HEK293 (cell line): ENCODE measurements around the gene GPR21.

ENCODE experiments used
- CTCF ChIA-PET: fragments of 350-600 bp; formaldehyde crosslinking; extraction: SDS; loops from one replicate; lab custom pipeline; 2021; ENCODE audit warnings: antibody characterized with exemption; lab: Yijun Ruan, JAX
- POLR2A ChIA-PET: fragments of 300-600 bp; formaldehyde crosslinking; extraction: SDS; loops from one replicate; lab custom pipeline; 2020; ENCODE audit warnings: antibody characterized with exemption, inconsistent platforms; lab: Yijun Ruan, JAX
- H3K27ac ChIP-seq: fragments of 200-500 bp; sonication (Bioruptor generic); 2 replicates; pipeline ENCODE4 v1.5.1; 2014; ENCODE audit warnings: low read depth, low read length, control low read depth, inconsistent platforms; ENCODE audit errors: extremely low read depth
- H3K36me3 ChIP-seq, 2 experiments: fragments of 200-500 bp in 1 of 2; sonication (Bioruptor generic) in 1 of 2; 1 replicate in 1 of 2; 2 replicates in 1 of 2; pipeline ENCODE4 v1.5.1; 2014 to 2017; ENCODE audit warnings: inconsistent platforms in 2 of 2, low read length in 2 of 2; ENCODE audit not compliant: control insufficient read depth in 2 of 2, insufficient read depth in 1 of 2
- H3K4me1 ChIP-seq: fragments of 200-500 bp; sonication (Bioruptor generic); 2 replicates; pipeline ENCODE4 v1.5.1; 2014; ENCODE audit warnings: mild to moderate bottlenecking, low read length, inconsistent platforms; ENCODE audit not compliant: control insufficient read depth, insufficient read depth
- H3K4me3 ChIP-seq: 2 replicates; pipeline ENCODE4 v1.5.1; 2011; ENCODE audit warnings: low read depth, mild to moderate bottlenecking, control low read depth, low read length, moderate library complexity
- H3K9me3 ChIP-seq: fragments of 200-500 bp; sonication (Bioruptor generic); 2 replicates; pipeline ENCODE4 v1.5.1; 2014; ENCODE audit warnings: low read depth, low read length, inconsistent platforms; ENCODE audit not compliant: control insufficient read depth, insufficient read depth
- BCL11A ChIP-seq: fragments of 450-650 bp; formaldehyde crosslinking; IDR thresholded peaks from 2 replicates; pipeline ENCODE4 v1.5.1; 2016; ENCODE audit warnings: low read depth, missing biosample characterization, missing genetic modification characterization
- GLIS2 ChIP-seq: fragments of 450-650 bp; formaldehyde crosslinking; IDR thresholded peaks from 2 replicates; pipeline ENCODE4 v1.5.1; 2016; ENCODE audit warnings: missing biosample characterization, missing genetic modification characterization
- KLF1 ChIP-seq: fragments of 450-650 bp; formaldehyde crosslinking; IDR thresholded peaks from 2 replicates; pipeline ENCODE4 v1.5.1; 2016; ENCODE audit warnings: missing biosample characterization, missing genetic modification characterization
- ZFP37 ChIP-seq: fragments of 450-650 bp; formaldehyde crosslinking; IDR thresholded peaks from 2 replicates; pipeline ENCODE4 v1.5.1; 2016; ENCODE audit warnings: missing biosample characterization, missing genetic modification characterization
- ZNF132 ChIP-seq: fragments of 450-650 bp; formaldehyde crosslinking; IDR thresholded peaks from 2 replicates; pipeline ENCODE4 v1.5.1; 2017; ENCODE audit warnings: missing biosample characterization, missing genetic modification characterization, borderline replicate concordance
- ZNF169 ChIP-seq: fragments of 450-650 bp; formaldehyde crosslinking; IDR thresholded peaks from 2 replicates; pipeline ENCODE4 v1.5.1; 2016; ENCODE audit warnings: missing biosample characterization, missing genetic modification characterization
- ZNF2 ChIP-seq: fragments of 450-650 bp; formaldehyde crosslinking; IDR thresholded peaks from 2 replicates; pipeline ENCODE4 v1.5.1; 2016; ENCODE audit warnings: missing biosample characterization, missing genetic modification characterization
- ZNF311 ChIP-seq: fragments of 450-650 bp; formaldehyde crosslinking; IDR thresholded peaks from 2 replicates; pipeline ENCODE4 v1.5.1; 2017; ENCODE audit warnings: missing biosample characterization, missing genetic modification characterization, borderline replicate concordance
- ZNF37A ChIP-seq: fragments of 450-650 bp; IDR thresholded peaks from 2 replicates; pipeline ENCODE4 v1.5.1; 2018; ENCODE audit warnings: missing biosample characterization, missing genetic modification characterization
- ZNF433 ChIP-seq: fragments of 450-650 bp; formaldehyde crosslinking; IDR thresholded peaks from 2 replicates; pipeline ENCODE4 v1.5.1; 2016; ENCODE audit warnings: missing biosample characterization, missing genetic modification characterization, low read depth
- ZNF48 ChIP-seq: fragments of 450-650 bp; formaldehyde crosslinking; IDR thresholded peaks from 2 replicates; pipeline ENCODE4 v1.5.1; 2016; ENCODE audit warnings: missing biosample characterization, missing genetic modification characterization
- ZNF521 ChIP-seq: fragments of 450-650 bp; formaldehyde crosslinking; IDR thresholded peaks from 2 replicates; pipeline ENCODE4 v1.5.1; 2017; ENCODE audit warnings: missing biosample characterization, mild to moderate bottlenecking, missing genetic modification characterization
- ZNF555 ChIP-seq: fragments of 450-650 bp; formaldehyde crosslinking; conservative IDR thresholded peaks from 2 replicates; pipeline ENCODE4 v1.5.1; 2017; ENCODE audit warnings: missing biosample characterization, mild to moderate bottlenecking, missing genetic modification characterization, inconsistent platforms
- ZNF654 ChIP-seq: fragments of 450-650 bp; formaldehyde crosslinking; IDR thresholded peaks from 2 replicates; pipeline ENCODE4 v1.5.1; 2016; ENCODE audit warnings: low read depth, missing biosample characterization, missing genetic modification characterization
- ZNF658 ChIP-seq: fragments of 450-650 bp; formaldehyde crosslinking; IDR thresholded peaks from 2 replicates; pipeline ENCODE4; 2016; ENCODE audit warnings: missing biosample characterization, missing genetic modification characterization
- ZNF707 ChIP-seq: fragments of 450-650 bp; formaldehyde crosslinking; IDR thresholded peaks from 2 replicates; pipeline ENCODE4 v1.5.1; 2016; ENCODE audit warnings: missing biosample characterization, missing genetic modification characterization
- TF ChIP-seq, protein P1 (sequence below): fragments of 450-650 bp; formaldehyde crosslinking; IDR thresholded peaks from 2 replicates; pipeline ENCODE4 v1.5.0; 2017; ENCODE audit warnings: missing biosample characterization, missing genetic modification characterization, borderline replicate concordance
- TF ChIP-seq, protein P2 (sequence below): sonication (generic); formaldehyde crosslinking; IDR thresholded peaks from 2 replicates; pipeline ENCODE4 v1.8.1; 2022; ENCODE audit warnings: mild to moderate bottlenecking, moderate library complexity, missing genetic modification reagents
- TF ChIP-seq, protein P3 (sequence below): fragments of 450-650 bp; formaldehyde crosslinking; IDR thresholded peaks from 2 replicates; pipeline ENCODE4 v1.5.1; 2017; ENCODE audit warnings: missing biosample characterization, missing genetic modification characterization
- TF ChIP-seq, protein P4 (sequence below): fragments of 450-650 bp; formaldehyde crosslinking; IDR thresholded peaks from 2 replicates; pipeline ENCODE4 v1.5.1; 2016; ENCODE audit warnings: missing biosample characterization, missing genetic modification characterization

GPR21 gene

DNA sequence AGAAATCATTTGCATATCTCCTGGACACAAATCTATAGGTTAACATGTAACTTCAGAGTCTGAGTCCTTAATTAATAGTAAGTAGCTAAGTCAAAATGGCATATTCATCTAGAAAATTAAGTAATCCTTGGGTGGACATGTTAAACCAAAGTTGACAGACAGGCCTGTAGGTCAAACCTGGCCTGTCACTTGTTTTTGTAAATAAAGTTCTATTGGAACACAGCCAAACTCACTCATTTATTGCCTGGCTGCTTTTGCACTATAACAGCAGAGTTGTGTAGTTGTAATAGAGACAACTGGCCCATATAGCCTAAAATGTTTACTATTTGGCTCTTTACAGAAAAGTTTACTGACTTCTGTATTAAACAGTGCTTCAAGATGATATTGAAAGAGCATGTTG lies 24.6 kb upstream of the GPR21 start (continued):
- TF ChIP-seq, protein P1, sequence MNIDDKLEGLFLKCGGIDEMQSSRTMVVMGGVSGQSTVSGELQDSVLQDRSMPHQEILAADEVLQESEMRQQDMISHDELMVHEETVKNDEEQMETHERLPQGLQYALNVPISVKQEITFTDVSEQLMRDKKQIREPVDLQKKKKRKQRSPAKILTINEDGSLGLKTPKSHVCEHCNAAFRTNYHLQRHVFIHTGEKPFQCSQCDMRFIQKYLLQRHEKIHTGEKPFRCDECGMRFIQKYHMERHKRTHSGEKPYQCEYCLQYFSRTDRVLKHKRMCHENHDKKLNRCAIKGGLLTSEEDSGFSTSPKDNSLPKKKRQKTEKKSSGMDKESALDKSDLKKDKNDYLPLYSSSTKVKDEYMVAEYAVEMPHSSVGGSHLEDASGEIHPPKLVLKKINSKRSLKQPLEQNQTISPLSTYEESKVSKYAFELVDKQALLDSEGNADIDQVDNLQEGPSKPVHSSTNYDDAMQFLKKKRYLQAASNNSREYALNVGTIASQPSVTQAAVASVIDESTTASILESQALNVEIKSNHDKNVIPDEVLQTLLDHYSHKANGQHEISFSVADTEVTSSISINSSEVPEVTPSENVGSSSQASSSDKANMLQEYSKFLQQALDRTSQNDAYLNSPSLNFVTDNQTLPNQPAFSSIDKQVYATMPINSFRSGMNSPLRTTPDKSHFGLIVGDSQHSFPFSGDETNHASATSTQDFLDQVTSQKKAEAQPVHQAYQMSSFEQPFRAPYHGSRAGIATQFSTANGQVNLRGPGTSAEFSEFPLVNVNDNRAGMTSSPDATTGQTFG = no peak
- TF ChIP-seq ZNF555 (no peak), ZNF48 (tag by site-specific recombination) (no peak), ZNF521 (tag by site-specific recombination) (no peak), ZFP37 (no peak), ZNF311 (tag by site-specific recombination) (no peak), ZNF707 (tag by site-specific recombination) (no peak), BCL11A (no peak), KLF1 (no peak), ZNF37A (tag by site-specific recombination) (no peak), ZNF658 (no peak), ZNF654 (tag by site-specific recombination) (no peak)
- TF ChIP-seq, protein P2, sequence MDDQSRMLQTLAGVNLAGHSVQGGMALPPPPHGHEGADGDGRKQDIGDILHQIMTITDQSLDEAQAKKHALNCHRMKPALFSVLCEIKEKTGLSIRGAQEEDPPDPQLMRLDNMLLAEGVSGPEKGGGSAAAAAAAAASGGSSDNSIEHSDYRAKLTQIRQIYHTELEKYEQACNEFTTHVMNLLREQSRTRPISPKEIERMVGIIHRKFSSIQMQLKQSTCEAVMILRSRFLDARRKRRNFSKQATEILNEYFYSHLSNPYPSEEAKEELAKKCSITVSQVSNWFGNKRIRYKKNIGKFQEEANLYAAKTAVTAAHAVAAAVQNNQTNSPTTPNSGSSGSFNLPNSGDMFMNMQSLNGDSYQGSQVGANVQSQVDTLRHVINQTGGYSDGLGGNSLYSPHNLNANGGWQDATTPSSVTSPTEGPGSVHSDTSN (CRISPR knock-in tag) = no peak

DNA sequence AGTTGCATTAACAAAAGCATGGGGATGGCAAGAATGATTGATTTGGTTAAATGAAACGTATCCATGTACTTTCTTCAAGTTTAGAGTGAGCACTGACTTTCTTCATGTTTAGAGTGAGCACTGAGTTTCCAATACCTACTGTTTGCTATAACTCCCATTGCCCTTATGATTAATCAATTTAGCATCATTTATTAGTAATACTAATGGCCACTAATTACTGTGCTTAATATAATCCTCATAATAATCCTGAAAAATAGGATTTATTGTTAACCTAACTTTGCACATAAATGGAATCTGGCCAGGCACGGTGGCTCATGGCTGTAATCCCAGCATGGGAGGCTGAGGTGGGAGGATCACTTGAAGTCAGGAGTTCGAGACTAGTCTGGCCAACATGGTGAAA lies 22.1 kb upstream of the GPR21 start:
- TF ChIP-seq ZNF433 (tag by site-specific recombination) = no peak
- TF ChIP-seq, protein P3, sequence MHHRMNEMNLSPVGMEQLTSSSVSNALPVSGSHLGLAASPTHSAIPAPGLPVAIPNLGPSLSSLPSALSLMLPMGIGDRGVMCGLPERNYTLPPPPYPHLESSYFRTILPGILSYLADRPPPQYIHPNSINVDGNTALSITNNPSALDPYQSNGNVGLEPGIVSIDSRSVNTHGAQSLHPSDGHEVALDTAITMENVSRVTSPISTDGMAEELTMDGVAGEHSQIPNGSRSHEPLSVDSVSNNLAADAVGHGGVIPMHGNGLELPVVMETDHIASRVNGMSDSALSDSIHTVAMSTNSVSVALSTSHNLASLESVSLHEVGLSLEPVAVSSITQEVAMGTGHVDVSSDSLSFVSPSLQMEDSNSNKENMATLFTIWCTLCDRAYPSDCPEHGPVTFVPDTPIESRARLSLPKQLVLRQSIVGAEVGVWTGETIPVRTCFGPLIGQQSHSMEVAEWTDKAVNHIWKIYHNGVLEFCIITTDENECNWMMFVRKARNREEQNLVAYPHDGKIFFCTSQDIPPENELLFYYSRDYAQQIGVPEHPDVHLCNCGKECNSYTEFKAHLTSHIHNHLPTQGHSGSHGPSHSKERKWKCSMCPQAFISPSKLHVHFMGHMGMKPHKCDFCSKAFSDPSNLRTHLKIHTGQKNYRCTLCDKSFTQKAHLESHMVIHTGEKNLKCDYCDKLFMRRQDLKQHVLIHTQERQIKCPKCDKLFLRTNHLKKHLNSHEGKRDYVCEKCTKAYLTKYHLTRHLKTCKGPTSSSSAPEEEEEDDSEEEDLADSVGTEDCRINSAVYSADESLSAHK (tag by site-specific recombination) = no peak
- TF ChIP-seq, protein P4, sequence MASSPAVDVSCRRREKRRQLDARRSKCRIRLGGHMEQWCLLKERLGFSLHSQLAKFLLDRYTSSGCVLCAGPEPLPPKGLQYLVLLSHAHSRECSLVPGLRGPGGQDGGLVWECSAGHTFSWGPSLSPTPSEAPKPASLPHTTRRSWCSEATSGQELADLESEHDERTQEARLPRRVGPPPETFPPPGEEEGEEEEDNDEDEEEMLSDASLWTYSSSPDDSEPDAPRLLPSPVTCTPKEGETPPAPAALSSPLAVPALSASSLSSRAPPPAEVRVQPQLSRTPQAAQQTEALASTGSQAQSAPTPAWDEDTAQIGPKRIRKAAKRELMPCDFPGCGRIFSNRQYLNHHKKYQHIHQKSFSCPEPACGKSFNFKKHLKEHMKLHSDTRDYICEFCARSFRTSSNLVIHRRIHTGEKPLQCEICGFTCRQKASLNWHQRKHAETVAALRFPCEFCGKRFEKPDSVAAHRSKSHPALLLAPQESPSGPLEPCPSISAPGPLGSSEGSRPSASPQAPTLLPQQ = no peak
- TF ChIP-seq ZNF169 = no peak
- no peak for TF ChIP-seq ZNF2
- no peak for TF ChIP-seq GLIS2 (tag by site-specific recombination)
- TF ChIP-seq ZNF132 (tag by site-specific recombination) = no peak
- H3K36me3 ChIP-seq = peaks cover 11 to 51% of the 10 kb centered on the region in 2 experiments
- no peaks in the 10 kb centered on the region for H3K9me3 ChIP-seq
- H3K4me3 ChIP-seq = no peak overlapping the region
- no peaks in the 10 kb centered on the region for H3K4me1 ChIP-seq
- ChIA-PET POLR2A (no interaction called here), CTCF (no interaction called here)
- H3K27ac ChIP-seq = no peak overlapping the region
